ENCODE results near the gene ABL2. TPM values are rescaled to one million over a fixed set of nuclear protein-coding genes. Genes with fewer than 3 reads are reported as not detected.

ABL2 gene
- total RNA-seq, 1 experiment from 2014 or later = 18.3 TPM

- Mint-ChIP-seq H3K4me3 (no peak overlapping the region), H3K36me3 (peaks cover 20% of the 10 kb centered on the region), H3K27me3 (ENCODE audit: low read depth) (no peaks in the 10 kb centered on the region), H3K4me1 (peaks cover 15% of the 10 kb centered on the region), H3K27ac (no peak overlapping the region), H3K9me3 (no peaks in the 10 kb centered on the region)
- ChIA-PET POLR2A (no interaction called here), CTCF (interaction anchor here (0.7 to 1.6 kb wide), 3 partner anchors 14 to 637 kb away, joined by 3 to 7 read pairs (median 4); no protein-coding TSS in a partner anchor)
- ATAC-seq (no peak), DNase-seq (ENCODE audit: low spot score) (no peak)
- TF ChIP-seq FOXP1 (CRISPR knock-in tag; IDR thresholded peaks at IDR 0.05; ENCODE audit: borderline replicate concordance) (no peak), USF2 (CRISPR knock-in tag; IDR thresholded peaks at IDR 0.05) (no peak), KAT7 (CRISPR knock-in tag; IDR thresholded peaks at IDR 0.05; ENCODE audit: borderline replicate concordance) (no peak), ZSCAN18 (CRISPR knock-in tag; IDR thresholded peaks at IDR 0.05) (no peak), ZNF281 (CRISPR knock-in tag; IDR thresholded peaks at IDR 0.05) (no peak), MYBL2 (CRISPR knock-in tag; IDR thresholded peaks at IDR 0.05) (no peak), IRF1 (CRISPR knock-in tag; IDR thresholded peaks at IDR 0.05) (no peak), ATF6 (CRISPR knock-in tag; IDR thresholded peaks at IDR 0.05) (no peak), GTF2I (CRISPR knock-in tag; conservative IDR thresholded peaks at IDR 0.05) (no peak), TEAD1 (CRISPR knock-in tag; IDR thresholded peaks at IDR 0.05) (no peak), RORB (CRISPR knock-in tag; IDR thresholded peaks at IDR 0.05) (no peak), ZBTB21 (CRISPR knock-in tag; IDR thresholded peaks at IDR 0.05; ENCODE audit: borderline replicate concordance) (no peak), TCF7 (CRISPR knock-in tag; IDR thresholded peaks at IDR 0.05; ENCODE audit: low read depth) (no peak), EMX1 (CRISPR knock-in tag; IDR thresholded peaks at IDR 0.05) (no peak)
These were observed 127.9 kb downstream of the ABL2 start for GRCh38 chr1:179101566-179101965.

- POLR2A ChIA-PET = no interaction called here
- H3K4me3 Mint-ChIP-seq = no peak overlapping the region
- no peak for DNase-seq (ENCODE audit: low spot score)
- no peak for ATAC-seq
- H3K4me1 Mint-ChIP-seq = peaks cover 10% of the 10 kb centered on the region
- no peak overlapping the region for H3K27ac Mint-ChIP-seq
- CTCF ChIA-PET = no interaction called here
- H3K36me3 Mint-ChIP-seq = peaks cover 27% of the 10 kb centered on the region
- TF ChIP-seq MXD4 (CRISPR knock-in tag; IDR thresholded peaks at IDR 0.05; ENCODE audit: borderline replicate concordance) (no peak), ATF1 (CRISPR knock-in tag; IDR thresholded peaks at IDR 0.05) (no peak), ATF6 (CRISPR knock-in tag; IDR thresholded peaks at IDR 0.05) (no peak), GABPB1 (CRISPR knock-in tag; IDR thresholded peaks at IDR 0.05) (no peak), NR1H2 (CRISPR knock-in tag; IDR thresholded peaks at IDR 0.05) (no peak), CREB1 (CRISPR knock-in tag; IDR thresholded peaks at IDR 0.05) (no peak), ZNF263 (CRISPR knock-in tag; IDR thresholded peaks at IDR 0.05; ENCODE audit: low read depth) (no peak)
- H3K9me3 Mint-ChIP-seq = no peaks in the 10 kb centered on the region
- H3K27me3 Mint-ChIP-seq (ENCODE audit: low read depth) = no peaks in the 10 kb centered on the region
These were observed 129.6 kb downstream of the ABL2 start for GRCh38 chr1:179099891-179100290.

Measured in WTC11 (cell line).